Measurements from ENCODE around the gene TGFA. TPM values are rescaled to one million over a fixed set of nuclear protein-coding genes. Genes with fewer than 3 reads are reported as not detected.
A peak's percentile ranks its signal among the peaks of the same experiment; 100 is the strongest.

TGFA gene
- total RNA-seq, 4 donors from 2014 or later: 15.8 to 75.8 (median 52.0) TPM

GRCh38 chr2:70583091-70583490, 29.5 kb upstream of the TGFA start:
- DNase-seq: no peak
- Histone ChIP-seq H3K4me1 (no peaks in the 10 kb centered on the region), H3K36me3 (no peaks in the 10 kb centered on the region), H3K9me3 (no peaks in the 10 kb centered on the region), H3K27me3 (no peaks in the 10 kb centered on the region), H3K4me3 (no peak overlapping the region), H3K27ac (no peak overlapping the region)
- WGBS, 2 donors: 85 to 93% methylated on average over 5 to 7 of the region's 7 CpGs
- intact Hi-C loops (cut with DNase I): no loop called here
- no peak for TF ChIP-seq POLR2A (IDR thresholded peaks at IDR 0.05)
- no peak for TF ChIP-seq CTCF (IDR thresholded peaks at IDR 0.05)

GRCh38 chr2:70580352-70580751, 26.7 kb upstream of the TGFA start:
- H3K9me3 ChIP-seq: no peaks in the 10 kb centered on the region
- no peak overlapping the region for H3K4me3 ChIP-seq
- TF ChIP-seq POLR2A (IDR thresholded peaks at IDR 0.05) (no peak), CTCF (IDR thresholded peaks at IDR 0.05) (no peak)
- no peak for DNase-seq
- no peaks in the 10 kb centered on the region for H3K36me3 ChIP-seq
- H3K4me1 ChIP-seq: no peaks in the 10 kb centered on the region
- H3K27me3 ChIP-seq: no peaks in the 10 kb centered on the region
- intact Hi-C loops (cut with DNase I): no loop called here
- no peak overlapping the region for H3K27ac ChIP-seq

- TF ChIP-seq CTCF (IDR thresholded peaks at IDR 0.05) (no peak), POLR2A (IDR thresholded peaks at IDR 0.05) (no peak)
- H3K4me3 ChIP-seq: no peak overlapping the region
- DNase-seq: no peak
- peaks cover 0 to 4% (median 0%) of the 10 kb centered on the region in 3 donors for H3K4me1 ChIP-seq
- 72 to 88% methylated on average over 3 of the region's 3 CpGs for WGBS, 2 donors
- no peaks in the 10 kb centered on the region for H3K36me3 ChIP-seq
- H3K9me3 ChIP-seq: no peaks in the 10 kb centered on the region
- H3K27me3 ChIP-seq: peaks cover 0 to 4% (median 0%) of the 10 kb centered on the region in 4 donors
- intact Hi-C loops (cut with DNase I): no loop called here
- no peak overlapping the region for H3K27ac ChIP-seq
Measured at GRCh38 chr2:70574618-70575017, 21.0 kb upstream of the TGFA start.

GRCh38 chr2:70574109-70574508, 20.5 kb upstream of the TGFA start:
- Histone ChIP-seq H3K4me1 (peaks cover 3 to 9% (median 4%) of the 10 kb centered on the region in 3 donors), H3K36me3 (no peaks in the 10 kb centered on the region), H3K27ac (no peak overlapping the region), H3K9me3 (no peaks in the 10 kb centered on the region), H3K4me3 (no peak overlapping the region), H3K27me3 (peaks cover 0 to 4% (median 0%) of the 10 kb centered on the region in 4 donors)
- intact Hi-C loops (cut with DNase I): no loop called here
- no peak for DNase-seq
- no peak for TF ChIP-seq CTCF (IDR thresholded peaks at IDR 0.05)
- TF ChIP-seq POLR2A (IDR thresholded peaks at IDR 0.05): no peak
- 83% methylated on average over 2 of the region's 2 CpGs for WGBS, 2 donors

GRCh38 chr2:70570041-70570661, 16.5 kb upstream of the TGFA start:
- Histone ChIP-seq H3K4me3 (no peak overlapping the region), H3K36me3 (no peaks in the 10 kb centered on the region), H3K27me3 (peaks cover 0 to 4% (median 0%) of the 10 kb centered on the region in 4 donors), H3K9me3 (no peaks in the 10 kb centered on the region), H3K27ac (peak overlapping the region in 3 of 4 donors; percentile 75 to 85 (median 76)), H3K4me1 (peaks cover 4 to 14% (median 5%) of the 10 kb centered on the region in 3 donors)
- WGBS, 2 donors: 33 to 46% methylated on average over 7 of the region's 7 CpGs
- intact Hi-C loops (cut with DNase I): no loop called here
- no peak for DNase-seq
- no peak for TF ChIP-seq CTCF (IDR thresholded peaks at IDR 0.05)
- TF ChIP-seq POLR2A (IDR thresholded peaks at IDR 0.05): no peak
